Mononuclear cell (primary cell): ENCODE data around the gene COPS4. TPM values are rescaled to one million over a fixed set of nuclear protein-coding genes. Genes with fewer than 3 reads are reported as not detected.
"Not testable (repeated sequence)": the region's sequence is repeated elsewhere in the genome, so short reads cannot be mapped to it uniquely, and the experiment has no call there.

Experiments
- H3K27me3 ChIP-seq: 2 replicates; pipeline ENCODE4 v1.6.0; 2011; ENCODE audit warnings: low read length, control low read depth; ENCODE audit not compliant: insufficient read depth
- H3K4me1 ChIP-seq: 2 replicates; pipeline ENCODE4 v1.5.1; 2011; ENCODE audit warnings: mild to moderate bottlenecking, low read length, control low read depth; ENCODE audit not compliant: insufficient read depth
- H3K4me3 ChIP-seq: 2 replicates; pipeline ENCODE4 v1.5.1; 2011; ENCODE audit warnings: mild to moderate bottlenecking, low read length, moderate library complexity
- H3K9me3 ChIP-seq: 2 replicates; pipeline ENCODE4 v1.5.1; 2011; ENCODE audit warnings: low read depth, mild to moderate bottlenecking, control low read depth, low read length
- total RNA-seq: library from RNA; depleted of rRNA; stranded (reverse); fragments of >200 nt; gene quantifications from one replicate; pipeline ENCODE4 v1.2.3, GENCODE V29; 2012

Gene COPS4
- total RNA-seq, 1 donor = 93.3 TPM

DNA sequence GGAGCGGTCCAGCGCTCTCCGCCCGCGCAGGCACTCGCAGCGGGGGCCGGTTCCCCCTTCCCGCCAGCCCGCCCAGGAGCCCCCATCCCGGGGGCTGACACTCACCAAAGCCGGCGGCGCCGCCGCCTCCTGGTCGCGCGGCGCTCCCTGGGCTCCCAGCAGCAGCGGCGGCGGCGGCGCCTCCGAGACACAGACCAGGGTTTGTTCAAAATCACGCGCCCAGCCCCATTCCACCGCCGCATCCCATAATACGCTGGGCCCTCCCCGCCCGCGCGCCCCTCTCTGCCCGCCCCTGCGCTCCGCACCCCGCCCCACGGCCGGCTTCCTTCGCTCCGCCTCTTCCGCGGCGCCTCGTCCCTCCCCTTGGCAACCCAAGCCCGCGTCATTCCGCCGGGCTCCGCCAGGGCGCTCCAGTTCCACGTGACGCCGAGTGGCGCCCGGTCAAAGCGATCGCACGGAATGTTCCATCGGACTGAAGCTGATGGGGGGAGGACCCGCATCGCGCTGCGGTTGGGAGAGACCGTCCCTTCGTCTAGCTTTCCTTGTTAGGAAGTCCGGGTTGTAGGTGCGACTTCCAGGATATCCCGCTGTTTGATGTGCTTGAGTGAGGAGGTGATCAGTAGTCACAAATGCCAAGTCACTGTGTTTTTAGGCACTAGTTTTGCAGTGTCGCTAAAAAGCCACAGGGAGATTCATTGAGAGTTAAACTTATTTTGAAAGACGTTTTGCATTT lies 22.1 kb upstream of the COPS4 start:
- Histone ChIP-seq H3K27me3 (no peaks in the 10 kb centered on the region), H3K9me3 (no peaks in the 10 kb centered on the region), H3K4me3 (peak overlapping the region; percentile 80), H3K4me1 (peaks cover 34% of the 10 kb centered on the region)

DNA sequence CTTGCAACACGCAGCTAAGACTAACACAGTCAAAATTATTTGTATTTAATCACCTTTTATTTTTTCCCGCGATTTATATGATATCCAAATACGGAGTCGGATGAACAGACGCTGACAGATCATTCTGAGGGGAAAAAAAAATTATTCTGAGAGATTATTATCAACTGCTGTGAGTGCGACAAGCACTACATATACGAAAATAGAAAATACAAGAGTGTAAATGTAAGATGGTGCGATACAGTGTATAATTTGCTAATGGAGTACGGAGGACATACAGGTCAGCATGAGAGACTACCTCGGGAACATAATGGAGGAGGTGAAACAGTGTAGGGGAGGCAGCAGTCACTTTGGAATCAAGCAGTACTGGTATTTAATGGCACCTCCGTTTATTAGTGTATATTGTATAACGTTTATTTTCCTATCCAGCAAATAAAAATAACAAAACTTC lies 21.5 kb upstream of the COPS4 start:
- H3K27me3 ChIP-seq = no peaks in the 10 kb centered on the region
- H3K4me3 ChIP-seq = peak overlapping the region; percentile 80
- no peaks in the 10 kb centered on the region for H3K9me3 ChIP-seq
- H3K4me1 ChIP-seq = peaks cover 29% of the 10 kb centered on the region

DNA sequence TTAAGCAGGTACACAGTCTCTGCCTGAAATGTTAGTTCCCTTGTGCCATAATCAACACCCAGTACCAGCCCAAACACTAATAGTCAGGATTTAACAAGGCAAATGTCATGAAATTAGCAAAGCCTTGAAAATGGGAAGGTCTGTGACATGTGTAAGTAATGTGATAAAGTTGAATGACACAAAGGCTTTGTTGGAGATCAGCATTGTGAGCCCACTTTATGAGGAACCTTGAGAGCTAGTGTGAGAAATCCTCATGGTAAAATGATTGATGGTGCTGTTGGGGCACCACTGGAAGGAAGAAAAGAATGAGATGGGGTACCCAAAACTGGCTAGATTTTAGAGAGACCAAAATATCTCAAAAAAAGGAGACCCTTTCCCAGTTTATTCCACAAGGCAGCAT lies 21.1 kb upstream of the COPS4 start:
- no peak overlapping the region for H3K4me3 ChIP-seq
- H3K4me1 ChIP-seq = peaks cover 27% of the 10 kb centered on the region
- no peaks in the 10 kb centered on the region for H3K9me3 ChIP-seq
- H3K27me3 ChIP-seq = no peaks in the 10 kb centered on the region

DNA sequence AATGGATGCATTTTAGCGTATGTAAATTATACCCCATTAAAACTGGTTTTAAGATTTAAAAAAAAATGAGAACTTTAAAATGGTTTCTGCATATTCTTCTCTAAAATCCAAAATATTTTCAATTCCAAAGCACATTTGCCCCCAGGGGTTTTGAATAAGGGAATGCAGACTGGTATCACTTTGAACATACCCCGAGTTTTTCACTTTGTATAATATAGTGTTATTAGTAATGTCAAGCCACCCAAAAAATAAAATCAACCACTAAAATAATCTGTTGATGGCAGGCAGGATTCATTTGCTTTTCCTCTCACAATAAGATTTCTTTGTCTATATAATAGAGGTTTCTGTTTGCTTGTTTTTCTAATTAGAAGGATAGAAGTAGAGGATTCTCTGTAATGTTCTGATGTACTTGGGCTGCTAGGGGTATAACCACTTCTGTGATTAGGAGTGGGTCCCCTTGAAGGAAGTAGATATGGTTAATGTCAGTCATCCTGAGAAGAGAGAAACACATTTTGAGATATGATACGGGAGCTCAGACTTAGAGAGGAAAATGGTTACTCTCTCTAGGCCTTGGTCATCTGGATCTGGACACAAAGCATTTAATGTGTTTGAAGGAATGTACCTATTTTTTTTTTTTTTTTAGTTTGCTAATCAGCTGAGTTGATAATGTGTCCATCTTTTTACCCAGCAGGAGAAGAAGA lies 15.0 kb upstream of the COPS4 start:
- Histone ChIP-seq H3K4me1 (peaks cover 11% of the 10 kb centered on the region), H3K27me3 (no peaks in the 10 kb centered on the region), H3K9me3 (no peaks in the 10 kb centered on the region), H3K4me3 (no peak overlapping the region)

DNA sequence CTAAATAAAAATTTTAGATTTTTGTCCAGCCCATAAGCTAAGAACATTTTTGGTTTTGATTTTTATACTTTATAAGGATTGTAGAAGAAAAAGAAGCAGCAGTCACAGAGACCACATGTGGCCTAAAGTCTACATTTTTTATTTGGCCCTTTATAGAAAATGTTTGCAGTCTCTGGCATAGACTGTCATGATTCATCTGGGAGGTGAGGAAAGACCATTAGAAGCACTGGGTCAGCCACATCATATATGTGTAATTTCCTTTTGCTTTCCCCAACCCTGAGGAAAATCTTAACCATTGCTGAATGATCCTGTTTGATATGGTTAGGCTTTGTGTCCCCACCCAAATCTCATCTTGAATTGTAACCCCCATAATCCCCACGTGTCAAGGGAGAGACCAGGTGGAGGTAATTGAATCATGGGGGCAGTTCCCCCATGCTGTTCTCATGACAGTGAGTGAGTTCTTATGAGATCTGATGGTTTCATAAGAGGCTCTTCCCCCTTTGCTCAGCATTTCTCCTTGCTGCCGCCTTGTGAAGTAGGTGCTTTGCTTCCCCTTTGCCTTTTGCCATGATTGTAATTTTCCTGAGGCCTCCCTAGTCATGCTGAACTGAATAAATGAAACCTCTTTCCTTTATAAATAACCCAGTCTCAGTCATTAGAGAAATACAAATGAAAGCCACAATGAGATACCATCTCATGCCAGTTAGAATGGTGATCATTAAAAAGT lies 12.1 kb upstream of the COPS4 start:
- H3K4me3 ChIP-seq = no peak overlapping the region
- H3K9me3 ChIP-seq = no peaks in the 10 kb centered on the region
- H3K27me3 ChIP-seq = no peaks in the 10 kb centered on the region
- H3K4me1 ChIP-seq = peaks cover 11% of the 10 kb centered on the region

DNA sequence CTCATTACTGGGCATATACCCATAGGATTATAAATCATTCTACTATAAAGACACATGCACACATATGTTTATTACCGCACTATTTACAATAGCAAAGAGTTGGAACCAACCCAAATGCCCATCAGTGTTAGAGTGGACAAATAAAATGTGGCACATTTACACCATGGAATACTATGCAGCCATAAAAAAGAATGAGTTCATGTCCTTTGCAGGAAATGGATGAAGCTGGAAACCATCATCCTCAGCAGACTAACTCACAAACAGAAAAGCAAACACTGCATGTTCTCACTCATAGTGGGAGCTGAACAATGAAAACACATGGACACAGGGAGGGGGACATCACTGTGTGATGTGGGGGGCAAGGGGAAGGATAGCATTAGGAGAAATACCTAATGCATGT lies 11.4 kb upstream of the COPS4 start:
- not testable (repeated sequence) for H3K9me3 ChIP-seq, H3K27me3 ChIP-seq, H3K4me3 ChIP-seq
- H3K4me1 ChIP-seq = peaks cover 11% of the 10 kb centered on the region

DNA sequence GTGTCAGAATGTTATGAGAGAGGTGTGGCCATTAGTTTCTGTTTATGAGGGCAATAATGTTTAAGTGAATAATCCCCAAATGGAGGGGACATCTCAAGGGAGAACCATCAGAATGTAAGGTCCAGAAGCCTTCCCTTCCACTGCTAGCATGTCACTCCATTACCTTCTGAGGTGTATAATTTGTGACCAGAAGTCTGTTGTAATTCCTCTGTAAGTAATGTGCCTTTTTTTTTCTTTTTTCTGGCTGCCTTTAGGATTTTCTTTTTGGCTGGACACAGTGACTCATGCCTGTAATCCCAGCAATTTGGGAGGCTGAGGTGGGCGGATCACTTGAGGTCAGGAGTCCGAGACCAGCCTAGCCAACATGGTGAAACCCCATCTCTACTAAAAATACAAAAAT lies 10.8 kb upstream of the COPS4 start:
- H3K9me3 ChIP-seq = no peaks in the 10 kb centered on the region

DNA sequence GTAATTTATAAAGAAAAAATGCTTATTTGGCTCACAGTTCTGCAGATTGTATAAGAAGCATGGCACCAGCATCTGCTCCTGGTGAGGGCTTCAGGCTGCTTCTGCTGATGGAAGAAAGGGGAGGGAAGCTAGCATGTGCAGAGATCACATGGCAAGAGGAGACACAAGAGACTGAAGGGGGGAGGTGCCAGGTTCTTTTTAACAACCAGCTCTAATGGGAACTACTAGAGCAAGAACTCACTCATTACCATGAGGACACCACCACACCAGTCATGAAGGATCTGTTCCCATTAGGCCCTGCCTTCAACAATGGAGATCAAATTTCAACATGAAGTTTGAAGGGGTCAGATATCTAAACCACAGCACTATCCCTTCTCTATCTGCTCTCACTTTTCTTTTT lies 9.4 kb upstream of the COPS4 start:
- Histone ChIP-seq H3K27me3 (no peaks in the 10 kb centered on the region), H3K4me3 (no peak overlapping the region), H3K4me1 (peaks cover 11% of the 10 kb centered on the region), H3K9me3 (no peaks in the 10 kb centered on the region)

More for the DNA sequence above, 10.8 kb upstream of the COPS4 start:
- H3K4me1 ChIP-seq = peaks cover 11% of the 10 kb centered on the region
- no peaks in the 10 kb centered on the region for H3K27me3 ChIP-seq
- H3K4me3 ChIP-seq = no peak overlapping the region

DNA sequence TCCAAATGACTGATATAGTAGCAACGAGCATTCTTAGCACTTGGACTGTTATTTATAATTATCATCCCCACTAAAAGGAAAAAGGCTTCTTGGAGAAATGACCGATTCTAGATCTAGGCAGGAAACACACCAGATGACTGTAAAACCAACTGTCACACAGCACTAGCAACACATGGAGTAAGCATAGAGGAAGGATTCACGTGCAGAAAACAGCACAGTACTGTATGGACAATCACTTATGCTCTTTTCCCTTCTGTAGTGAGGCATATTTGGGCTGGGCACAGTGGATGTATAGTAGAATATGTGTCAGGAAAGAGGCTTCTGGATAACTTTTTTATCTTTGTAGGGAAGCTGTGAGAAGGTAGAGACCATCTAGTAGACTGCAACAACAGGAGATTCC lies 6.0 kb upstream of the COPS4 start:
- Histone ChIP-seq H3K27me3 (no peaks in the 10 kb centered on the region), H3K9me3 (no peaks in the 10 kb centered on the region), H3K4me3 (no peak overlapping the region), H3K4me1 (peaks cover 3% of the 10 kb centered on the region)

DNA sequence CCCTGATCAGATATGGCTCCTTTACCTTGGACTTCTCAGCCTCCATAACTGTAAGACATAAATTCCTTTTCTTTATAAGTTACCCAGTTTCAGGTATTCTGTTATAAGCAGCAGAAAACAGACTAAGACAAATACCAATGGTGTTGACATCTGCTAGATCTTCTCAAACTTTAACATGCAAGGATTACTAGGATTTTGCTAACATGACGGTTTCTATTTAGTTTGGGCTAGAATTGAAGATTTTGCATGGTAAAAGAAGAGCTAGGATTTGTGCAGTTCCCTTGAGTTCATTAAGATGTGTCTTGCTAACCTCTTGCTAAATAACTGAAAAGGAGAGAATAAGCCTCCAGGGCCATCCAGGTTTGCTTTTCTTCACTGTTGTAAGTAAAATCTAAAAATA lies 5.3 kb upstream of the COPS4 start:
- H3K27me3 ChIP-seq = no peaks in the 10 kb centered on the region
- no peak overlapping the region for H3K4me3 ChIP-seq
- H3K9me3 ChIP-seq = no peaks in the 10 kb centered on the region
- peaks cover 3% of the 10 kb centered on the region for H3K4me1 ChIP-seq

DNA sequence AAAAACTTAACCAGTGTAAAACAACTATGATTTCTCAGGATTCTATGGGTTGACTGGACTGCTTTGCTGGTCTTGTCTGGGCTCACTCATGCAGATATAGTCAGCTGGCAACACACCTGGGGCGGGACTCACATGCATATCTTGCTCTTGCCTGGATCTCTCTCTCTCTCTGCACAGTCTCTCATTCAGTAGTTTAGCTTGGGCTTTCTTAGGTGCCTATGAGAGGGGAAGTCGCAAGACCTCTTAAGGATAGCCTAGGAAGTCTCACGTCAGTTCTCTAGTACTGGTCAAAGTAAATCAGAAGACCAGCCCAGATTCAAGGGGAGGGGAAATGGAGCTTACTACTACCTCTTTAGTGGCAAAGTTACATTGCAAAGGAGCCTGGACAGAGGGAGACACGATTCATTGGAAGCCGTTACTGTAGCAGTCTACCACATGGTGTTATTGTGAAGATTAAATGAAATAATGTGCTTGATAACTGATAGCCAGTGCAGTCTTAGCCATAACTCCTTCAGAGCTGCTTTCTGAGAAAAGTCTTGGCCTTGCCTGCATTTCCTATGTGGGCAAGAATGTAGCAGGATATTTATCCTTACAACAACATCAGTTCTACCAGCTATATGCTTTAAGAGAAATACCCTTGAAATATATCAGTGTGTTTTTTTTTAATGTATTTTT lies 2.1 kb downstream of the COPS4 start:
- Histone ChIP-seq H3K27me3 (no peaks in the 10 kb centered on the region), H3K4me1 (peaks cover 19% of the 10 kb centered on the region), H3K4me3 (no peak overlapping the region), H3K9me3 (no peaks in the 10 kb centered on the region)

DNA sequence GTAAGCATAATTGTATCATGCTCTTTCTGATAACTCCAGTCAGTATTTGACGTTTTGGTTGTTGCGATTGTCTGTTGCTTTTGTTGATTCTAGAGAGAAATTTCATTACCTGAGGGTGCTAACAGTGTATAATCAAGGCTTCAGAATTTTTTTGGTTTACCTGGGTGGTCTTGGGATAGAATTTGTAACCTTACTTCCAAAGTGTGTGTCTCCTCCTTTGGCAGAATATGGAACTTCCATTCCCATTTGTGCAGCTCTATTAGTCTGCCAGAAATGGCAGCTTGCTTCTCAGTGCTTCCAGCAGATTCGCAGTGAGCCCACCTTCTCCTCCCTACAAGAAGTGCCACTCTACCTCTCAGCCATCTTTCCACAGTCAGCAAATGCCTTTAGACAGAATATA lies 5.3 kb downstream of the COPS4 start:
- H3K4me1 ChIP-seq = peaks cover 16% of the 10 kb centered on the region

DNA sequence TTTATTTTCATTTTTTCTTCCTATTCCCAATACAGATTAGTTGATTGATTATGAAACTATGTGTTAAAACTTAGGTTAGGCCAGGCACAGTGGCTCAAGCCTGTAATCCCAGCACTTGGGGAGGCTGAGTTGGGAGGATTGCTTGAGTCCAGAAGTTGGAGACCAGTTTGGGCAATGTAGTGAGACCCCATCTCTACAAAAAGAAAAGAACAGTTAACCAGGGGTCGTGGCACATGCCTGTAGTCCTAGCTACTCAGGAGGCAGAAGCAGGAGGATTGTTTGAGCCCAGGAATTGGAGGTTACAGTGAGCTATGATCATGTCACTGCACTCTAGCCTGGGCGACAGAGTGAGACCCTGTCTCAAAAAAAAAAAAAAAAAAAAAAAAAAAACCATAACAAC lies 8.2 kb downstream of the COPS4 start:
- H3K27me3 ChIP-seq, H3K4me3 ChIP-seq: not testable (repeated sequence)

More for the DNA sequence above, 5.3 kb downstream of the COPS4 start:
- Histone ChIP-seq H3K27me3 (no peaks in the 10 kb centered on the region), H3K4me3 (no peak overlapping the region), H3K9me3 (no peaks in the 10 kb centered on the region)

DNA sequence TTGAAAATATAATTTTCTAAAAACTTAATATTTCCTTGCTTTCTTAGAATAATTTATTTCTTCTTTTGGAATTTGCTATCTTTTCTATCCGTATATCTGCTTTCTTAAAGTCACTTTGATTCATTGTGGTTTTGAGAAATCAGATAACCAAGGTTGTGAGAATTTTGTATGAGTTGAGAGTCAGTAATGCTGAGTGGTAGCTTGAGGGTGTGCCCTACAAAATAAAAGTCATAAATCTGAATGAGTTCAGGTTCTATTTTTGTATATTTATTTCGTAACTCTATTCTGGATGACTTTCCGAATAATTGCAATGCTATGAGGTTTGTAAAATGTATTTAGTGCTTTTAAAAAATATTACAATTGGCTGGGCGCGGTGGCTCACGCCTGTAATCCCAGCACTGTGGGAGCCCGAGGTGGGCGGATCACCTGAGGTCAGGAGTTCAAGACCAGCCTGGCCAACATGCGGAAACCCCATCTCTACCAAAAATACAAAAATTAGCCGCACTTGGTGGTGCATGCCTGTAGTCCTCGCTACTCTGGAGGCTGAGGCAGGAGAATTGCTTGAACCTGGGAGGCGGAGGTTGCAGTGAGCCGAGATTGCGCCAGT lies 8.9 kb downstream of the COPS4 start:
- no peaks in the 10 kb centered on the region for H3K27me3 ChIP-seq
- no peaks in the 10 kb centered on the region for H3K9me3 ChIP-seq
- no peak overlapping the region for H3K4me3 ChIP-seq
- no peaks in the 10 kb centered on the region for H3K4me1 ChIP-seq

More for the DNA sequence above, 8.2 kb downstream of the COPS4 start:
- H3K9me3 ChIP-seq, H3K4me1 ChIP-seq: not testable (repeated sequence)
